Brain pericyte (primary cell): ENCODE results near the gene RPL35.

Experiments
- DNase-seq: peaks from one replicate; pipeline ENCODE4 v3.0.0-alpha.2; 2012; ENCODE audit warnings: low read depth, low spot score

The RPL35 gene

GRCh38 chr9:124877021-124877782 lies 15.4 kb upstream of the RPL35 start:
- no peak for DNase-seq

DNA sequence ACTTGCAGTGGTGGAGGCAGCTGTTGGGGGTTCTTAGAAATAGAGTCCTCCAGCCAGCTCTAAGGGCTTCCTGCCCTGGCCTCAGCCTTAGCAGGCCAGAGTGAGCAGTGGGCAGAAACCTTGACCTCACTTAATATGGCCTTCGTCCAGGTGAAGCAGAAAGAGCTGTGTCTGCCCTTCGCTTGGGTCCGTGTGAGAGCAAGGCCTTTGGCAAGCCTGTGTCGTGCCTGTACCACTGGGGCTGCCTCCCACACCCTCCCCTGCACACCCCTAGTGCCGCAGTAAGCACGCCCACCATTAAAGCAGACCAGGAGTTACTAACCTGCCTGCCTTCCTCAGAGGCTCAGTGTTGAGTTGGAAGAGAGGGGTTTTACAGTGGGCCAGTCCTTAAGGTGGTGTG lies 13.7 kb upstream of the RPL35 start:
- no peak for DNase-seq

GRCh38 chr9:124873664-124874063 lies 11.9 kb upstream of the RPL35 start:
- DNase-seq, result no peak

DNA sequence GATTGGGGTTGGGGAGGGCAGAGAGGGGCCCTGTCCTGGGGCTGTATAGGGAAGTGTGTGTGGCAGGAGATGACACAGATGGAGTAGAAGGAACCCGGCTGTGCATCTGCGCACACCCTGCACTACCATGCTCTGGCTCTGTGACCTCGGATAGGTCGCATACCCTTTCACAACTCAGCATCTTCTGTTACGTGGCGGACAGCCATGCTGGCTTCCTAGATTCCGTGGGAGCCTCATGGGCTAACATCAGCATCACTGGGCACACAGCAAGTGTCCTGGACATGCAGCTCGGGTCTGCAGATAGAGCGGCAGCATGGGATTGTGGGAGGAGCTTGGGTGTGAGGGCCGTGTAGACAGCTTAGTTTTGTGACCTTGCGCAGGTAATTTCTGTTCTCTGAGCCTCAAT lies 9.4 kb upstream of the RPL35 start:
- DNase-seq, result no peak

- no peak for DNase-seq
Measured at GRCh38 chr9:124870723-124871122, 9.0 kb upstream of the RPL35 start.

- no peak for DNase-seq
Measured at GRCh38 chr9:124869986-124870560, 8.3 kb upstream of the RPL35 start.

DNA sequence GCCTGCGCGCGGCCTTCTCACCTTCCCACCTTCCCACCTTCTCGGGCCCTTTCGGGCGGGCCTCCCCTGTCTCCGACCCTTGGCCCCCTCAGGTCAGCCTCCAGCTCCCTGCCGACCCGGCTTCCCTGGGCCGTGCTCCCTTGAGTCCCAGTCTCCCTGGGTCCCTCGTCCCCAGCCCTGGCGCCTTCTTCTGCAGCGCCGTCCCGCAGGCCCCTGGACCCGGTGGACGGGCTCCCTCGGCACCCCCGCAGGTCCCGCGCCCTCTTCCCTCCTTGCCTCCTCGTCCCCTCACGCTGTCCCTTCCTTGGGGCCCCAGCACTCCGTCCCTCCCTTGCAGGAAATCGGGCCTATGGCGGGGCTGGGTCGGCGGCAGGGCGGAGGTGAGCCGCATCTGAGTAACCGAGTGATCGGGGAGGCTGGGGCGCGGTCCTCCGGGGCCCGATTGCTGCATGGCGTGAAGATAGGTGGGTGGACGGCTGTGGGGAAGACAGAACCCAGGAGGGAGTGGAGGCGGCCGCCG lies 7.8 kb upstream of the RPL35 start:
- no peak for DNase-seq

- DNase-seq, result no peak
Measured at GRCh38 chr9:124868511-124869465, 7.0 kb upstream of the RPL35 start.

- DNase-seq, result no peak
Measured at GRCh38 chr9:124863371-124863871, 1.7 kb upstream of the RPL35 start.

GRCh38 chr9:124860582-124861341 lies 995 bp downstream of the RPL35 start:
- DNase-seq, result no peak

DNA sequence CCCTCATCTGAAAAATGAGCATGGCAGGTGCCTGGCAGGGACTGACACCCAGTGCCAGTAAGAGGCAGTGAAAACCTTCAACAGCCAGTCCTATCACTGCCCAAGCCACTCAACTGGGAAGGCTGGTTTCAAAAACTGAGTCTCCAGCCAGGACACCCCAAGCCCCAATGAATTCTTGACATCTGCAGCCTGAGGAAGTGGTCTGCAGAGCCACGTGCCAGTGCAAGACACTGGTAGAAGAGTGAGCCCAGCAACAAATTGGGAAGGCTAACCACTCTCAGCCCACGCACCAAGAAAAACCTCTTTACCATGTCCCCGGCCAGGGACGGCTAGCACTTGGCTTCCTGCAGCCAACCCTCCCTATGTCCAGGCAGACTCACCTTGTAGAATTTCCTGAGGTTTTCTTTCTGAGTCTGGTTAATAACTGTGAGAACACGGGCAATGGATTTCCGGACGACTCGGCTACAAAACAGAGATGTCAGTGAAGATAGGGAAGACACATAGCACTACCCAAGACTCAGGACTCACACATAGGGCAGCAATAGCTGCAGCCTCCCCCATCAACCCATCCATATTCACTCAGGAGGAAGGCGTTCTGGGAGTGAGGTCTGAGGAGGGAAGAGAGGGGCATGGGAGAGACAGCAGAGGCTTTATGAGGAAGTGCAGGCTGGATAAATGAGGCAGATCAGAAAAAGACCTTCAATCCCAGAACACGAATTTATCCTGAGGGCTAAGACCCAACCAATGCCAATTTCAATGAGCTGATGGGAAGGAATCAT lies 1.8 kb downstream of the RPL35 start:
- DNase-seq, result no peak

GRCh38 chr9:124858330-124859046 lies 3.3 kb downstream of the RPL35 start:
- DNase-seq, result no peak

- no peak for DNase-seq
Measured at GRCh38 chr9:124857533-124858162, 4.1 kb downstream of the RPL35 start.

GRCh38 chr9:124855944-124856765 lies 5.6 kb downstream of the RPL35 start:
- no peak for DNase-seq

GRCh38 chr9:124855566-124855943 lies 6.2 kb downstream of the RPL35 start:
- DNase-seq, result no peak

- DNase-seq, result no peak
Measured at GRCh38 chr9:124854822-124855221, 6.9 kb downstream of the RPL35 start.

- DNase-seq, result no peak
Measured at GRCh38 chr9:124854161-124854560, 7.6 kb downstream of the RPL35 start.

DNA sequence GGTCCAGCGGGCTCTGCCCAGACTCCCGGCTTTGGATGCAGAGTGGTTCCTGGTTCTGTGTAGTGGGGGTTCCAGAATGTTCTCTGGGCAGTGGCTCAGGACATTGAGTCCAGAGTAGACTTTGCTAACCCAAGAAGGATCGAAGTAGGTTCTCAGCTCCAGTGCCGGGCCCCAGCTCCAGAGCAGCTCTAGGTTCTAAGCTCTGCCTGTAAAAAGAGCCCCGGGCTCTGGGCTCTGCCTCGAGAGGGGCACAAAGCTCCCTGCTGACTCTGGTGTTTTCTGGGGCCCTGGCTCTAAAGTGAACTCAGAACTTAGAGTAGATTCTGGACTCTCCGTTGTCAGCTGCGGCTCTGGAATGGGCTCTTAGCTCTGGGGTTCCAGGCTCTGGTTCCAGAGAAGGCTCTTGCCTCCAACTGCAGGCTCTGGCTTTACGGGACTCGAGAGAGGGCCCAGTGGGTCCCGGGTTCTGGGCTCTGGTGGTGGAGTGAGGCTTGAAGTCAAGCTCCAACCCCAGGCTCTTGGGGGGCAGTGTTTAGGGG lies 8.1 kb downstream of the RPL35 start:
- DNase-seq, result no peak
